Adipocyte (in vitro differentiated cells): ENCODE measurements around the gene CTSG.
"Not testable (repeated sequence)": the region's sequence is repeated elsewhere in the genome, so short reads cannot be mapped to it uniquely, and the experiment has no call there.

Experiments
- DNase-seq: peaks from one replicate; pipeline ENCODE4 v3.0.0-alpha.2; 2015; ENCODE audit warnings: low read depth
- H3K27me3 ChIP-seq: replicated peaks from 2 replicates; pipeline ENCODE4 v1.7.0; 2013; ENCODE audit warnings: mild to moderate bottlenecking, low read length, moderate library complexity; ENCODE audit not compliant: control insufficient read depth, insufficient read depth
- H3K36me3 ChIP-seq: 2 replicates; pipeline ENCODE4 v1.7.0; 2013; ENCODE audit warnings: low read length, mild to moderate bottlenecking, moderate library complexity; ENCODE audit not compliant: control insufficient read depth, insufficient read depth, severe bottlenecking
- H3K4me1 ChIP-seq: 2 replicates; pipeline ENCODE4 v1.7.0; 2013; ENCODE audit warnings: mild to moderate bottlenecking, low read length, moderate library complexity; ENCODE audit not compliant: control insufficient read depth, insufficient read depth
- H3K4me3 ChIP-seq: 2 replicates; pipeline ENCODE4 v1.7.0; 2013; ENCODE audit warnings: mild to moderate bottlenecking, low read length, moderate library complexity
- H3K9ac ChIP-seq: 2 replicates; pipeline ENCODE4 v1.7.0; 2013; ENCODE audit warnings: mild to moderate bottlenecking, low read length, moderate library complexity
- H3K9me3 ChIP-seq: 2 replicates; pipeline ENCODE4 v1.7.0; 2013; ENCODE audit warnings: mild to moderate bottlenecking, low read length, moderate library complexity; ENCODE audit not compliant: control insufficient read depth

Gene CTSG

GRCh38 chr14:24595073-24595808, 19.2 kb upstream of the CTSG start:
- Histone ChIP-seq H3K4me3 (no peak overlapping the region), H3K27me3 (no peaks in the 10 kb centered on the region), H3K36me3 (no peaks in the 10 kb centered on the region), H3K9me3 (peaks cover 14% of the 10 kb centered on the region), H3K4me1 (no peaks in the 10 kb centered on the region), H3K9ac (no peak overlapping the region)
- DNase-seq: no peak

DNA sequence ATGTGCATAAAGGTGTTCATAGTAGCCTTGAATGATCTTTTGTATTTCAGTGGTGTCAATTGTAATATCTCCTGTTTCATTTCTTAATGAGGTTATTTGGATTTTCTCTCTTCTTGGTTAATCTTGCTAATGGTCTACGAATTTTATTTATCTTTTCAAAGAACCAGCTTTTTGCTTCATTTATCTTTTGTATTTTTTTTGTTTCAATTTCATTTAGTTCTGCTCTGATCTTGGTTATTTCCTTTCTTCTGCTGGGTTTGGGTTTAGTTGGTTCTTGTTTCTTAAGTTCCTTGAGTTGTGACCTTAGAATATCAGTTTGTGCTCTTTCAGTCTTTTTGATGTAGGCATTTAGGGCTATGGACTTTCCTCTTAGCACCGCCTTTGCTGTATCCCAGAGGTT, 15.0 kb upstream of the CTSG start:
- H3K36me3 ChIP-seq, H3K9me3 ChIP-seq, H3K9ac ChIP-seq, H3K27me3 ChIP-seq, H3K4me1 ChIP-seq, DNase-seq, H3K4me3 ChIP-seq: not testable (repeated sequence)

DNA sequence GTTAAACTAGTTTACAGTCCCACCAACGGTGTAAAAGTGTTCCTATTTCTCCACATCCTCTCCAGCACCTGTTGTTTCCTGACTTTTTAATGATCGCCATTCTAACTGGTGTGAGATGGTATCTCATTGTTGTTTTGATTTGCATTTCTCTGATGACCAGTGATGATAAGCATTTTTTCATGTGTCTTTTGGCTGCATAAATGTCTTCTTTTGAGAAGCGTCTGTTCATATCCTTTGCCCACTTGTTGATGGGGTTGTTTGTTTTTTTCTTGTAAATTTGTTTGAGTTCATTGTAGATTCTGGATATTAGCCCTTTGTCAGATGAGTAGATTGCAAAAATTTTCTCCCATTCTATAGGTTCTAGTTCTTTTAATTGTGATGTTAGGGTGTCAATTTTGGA, 8.4 kb upstream of the CTSG start:
- not testable (repeated sequence) for H3K4me1 ChIP-seq, H3K4me3 ChIP-seq, H3K9me3 ChIP-seq, H3K27me3 ChIP-seq, DNase-seq, H3K36me3 ChIP-seq, H3K9ac ChIP-seq

GRCh38 chr14:24578558-24578957, 2.5 kb upstream of the CTSG start:
- no peak overlapping the region for H3K9ac ChIP-seq

DNA sequence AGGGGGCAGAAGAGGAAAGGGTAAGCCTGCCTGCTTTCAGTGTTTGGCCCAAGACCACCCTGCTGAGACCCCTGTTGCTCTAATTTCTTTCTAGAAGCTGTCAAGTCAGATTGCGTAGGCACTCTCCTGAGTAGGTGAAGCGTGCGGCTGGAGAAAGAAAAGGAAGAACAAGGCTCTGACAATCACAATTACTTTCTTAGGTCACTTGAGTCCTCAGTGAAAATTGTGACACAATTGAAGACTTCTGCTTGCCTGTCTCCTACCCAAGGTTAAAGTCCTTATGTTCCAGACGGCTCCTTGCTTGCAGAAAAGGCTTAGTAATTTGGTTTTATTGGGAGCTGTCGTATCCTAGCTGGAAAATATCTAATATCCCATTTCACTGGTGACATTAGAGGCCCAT, 721 bp upstream of the CTSG start:
- peaks cover 7% of the 10 kb centered on the region for H3K27me3 ChIP-seq
- H3K36me3 ChIP-seq: no peaks in the 10 kb centered on the region
- no peaks in the 10 kb centered on the region for H3K4me1 ChIP-seq
- no peaks in the 10 kb centered on the region for H3K9me3 ChIP-seq
- no peak for DNase-seq
- H3K4me3 ChIP-seq: no peak overlapping the region
- H3K9ac ChIP-seq: no peak overlapping the region

More at GRCh38 chr14:24578558-24578957, 2.5 kb upstream of the CTSG start:
- no peaks in the 10 kb centered on the region for H3K4me1 ChIP-seq
- H3K9me3 ChIP-seq: no peaks in the 10 kb centered on the region
- no peaks in the 10 kb centered on the region for H3K36me3 ChIP-seq
- DNase-seq: no peak
- no peak overlapping the region for H3K4me3 ChIP-seq
- peaks cover 3% of the 10 kb centered on the region for H3K27me3 ChIP-seq

GRCh38 chr14:24574206-24574774, 1.8 kb downstream of the CTSG start:
- Histone ChIP-seq H3K9me3 (peaks cover 2% of the 10 kb centered on the region), H3K36me3 (no peaks in the 10 kb centered on the region), H3K9ac (no peak overlapping the region), H3K4me3 (no peak overlapping the region), H3K27me3 (peaks cover 7% of the 10 kb centered on the region), H3K4me1 (no peaks in the 10 kb centered on the region)
- no peak for DNase-seq

DNA sequence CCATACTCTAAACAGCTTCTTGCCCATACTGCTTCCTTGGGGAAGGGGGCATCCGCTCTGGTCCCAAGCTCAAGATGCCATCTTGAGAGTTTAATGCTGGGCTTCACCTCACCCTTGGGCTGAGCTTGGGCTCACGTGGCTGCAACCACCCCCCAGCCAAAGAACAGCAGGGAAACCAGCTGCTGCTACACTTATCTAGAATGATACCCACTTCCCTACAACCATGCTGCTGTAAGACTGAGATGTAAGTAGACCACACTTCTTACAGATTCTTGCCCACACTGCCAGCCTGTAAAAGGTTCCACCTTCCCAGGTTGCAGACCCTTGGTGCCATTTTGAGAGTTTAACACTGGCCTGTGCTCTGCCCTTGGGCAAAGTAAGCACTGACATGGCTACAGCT, 9.7 kb downstream of the CTSG start:
- H3K27me3 ChIP-seq: no peaks in the 10 kb centered on the region
- no peak for DNase-seq
- H3K4me3 ChIP-seq: no peak overlapping the region

GRCh38 chr14:24565766-24566165, 10.3 kb downstream of the CTSG start:
- DNase-seq: no peak
- Histone ChIP-seq H3K9me3 (peaks cover 10% of the 10 kb centered on the region), H3K4me1 (no peaks in the 10 kb centered on the region), H3K27me3 (no peaks in the 10 kb centered on the region), H3K4me3 (no peak overlapping the region), H3K9ac (no peak overlapping the region), H3K36me3 (no peaks in the 10 kb centered on the region)

More for the DNA sequence above, 9.7 kb downstream of the CTSG start:
- no peak overlapping the region for H3K9ac ChIP-seq
- no peaks in the 10 kb centered on the region for H3K36me3 ChIP-seq
- peaks cover 10% of the 10 kb centered on the region for H3K9me3 ChIP-seq
- H3K4me1 ChIP-seq: no peaks in the 10 kb centered on the region

DNA sequence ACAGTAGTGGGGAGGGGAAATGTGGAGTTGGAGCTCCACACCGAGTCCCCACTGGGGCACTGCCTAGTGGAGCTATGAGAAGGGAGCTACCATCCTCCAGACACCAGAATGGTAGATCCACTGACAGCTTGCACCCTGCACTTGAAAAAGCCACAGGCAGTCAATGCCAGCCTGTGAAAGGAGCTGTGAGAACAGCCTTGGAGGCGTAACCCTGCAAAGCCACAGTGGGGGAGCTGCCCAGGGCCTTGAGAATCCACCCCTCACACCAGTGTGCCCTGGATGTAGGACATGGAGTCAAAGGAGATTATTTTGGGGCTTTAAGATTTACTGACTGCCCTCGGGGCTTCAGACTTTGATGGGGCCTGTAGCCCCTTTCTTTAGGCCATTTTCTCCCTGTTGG, 12.5 kb downstream of the CTSG start:
- Histone ChIP-seq H3K27me3 (no peaks in the 10 kb centered on the region), H3K9ac (no peak overlapping the region), H3K4me3 (no peak overlapping the region), H3K36me3 (no peaks in the 10 kb centered on the region), H3K9me3 (peaks cover 8% of the 10 kb centered on the region), H3K4me1 (no peaks in the 10 kb centered on the region)
- no peak for DNase-seq

DNA sequence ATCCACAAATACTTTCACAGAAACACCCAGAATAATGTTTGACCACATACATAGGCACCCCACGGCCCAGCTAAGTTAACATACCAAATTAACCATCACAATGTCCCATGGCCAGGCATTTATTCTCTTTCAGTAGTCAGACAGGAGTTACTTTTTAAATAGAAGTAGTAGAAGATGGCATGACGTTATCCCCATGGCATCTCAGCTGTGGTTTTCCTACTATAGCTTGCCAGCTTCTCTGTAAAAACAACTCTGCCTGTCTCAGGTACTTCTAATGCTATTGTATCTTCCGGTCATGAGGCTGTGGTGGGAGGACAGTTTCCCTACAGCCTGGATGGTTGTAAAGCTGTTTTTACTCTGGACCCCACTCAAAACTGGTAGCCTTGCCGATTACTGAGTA, 19.3 kb downstream of the CTSG start:
- no peak overlapping the region for H3K4me3 ChIP-seq
- H3K9me3 ChIP-seq: peaks cover 3% of the 10 kb centered on the region
- no peaks in the 10 kb centered on the region for H3K36me3 ChIP-seq
- H3K4me1 ChIP-seq: peaks cover 8% of the 10 kb centered on the region
- DNase-seq: peak; percentile 9
- H3K9ac ChIP-seq: no peak overlapping the region
- H3K27me3 ChIP-seq: no peaks in the 10 kb centered on the region

DNA sequence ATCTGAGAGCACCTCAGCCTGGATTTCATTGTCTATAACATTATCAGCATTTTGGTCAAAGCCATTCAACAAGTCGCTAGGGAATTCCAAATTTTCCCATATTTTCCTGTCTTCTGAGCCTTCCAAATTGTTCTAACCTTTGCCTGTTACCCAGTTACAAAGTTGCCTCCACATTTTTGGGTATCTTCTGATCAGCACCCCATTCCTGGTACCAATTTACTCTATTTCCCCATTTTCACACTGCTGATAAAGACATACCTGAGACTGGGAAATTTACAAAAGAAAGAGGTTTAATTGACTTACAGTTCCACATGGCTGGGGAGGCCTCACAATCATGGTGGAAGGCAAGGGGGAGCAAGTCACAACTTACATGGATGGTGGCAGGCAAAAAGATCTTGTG, 27.0 kb downstream of the CTSG start:
- peaks cover 18% of the 10 kb centered on the region for H3K9me3 ChIP-seq
- not testable (repeated sequence) for H3K27me3 ChIP-seq, H3K4me1 ChIP-seq, H3K36me3 ChIP-seq, DNase-seq, H3K4me3 ChIP-seq, H3K9ac ChIP-seq
